Type B pancreatic cell (in vitro differentiated cells): Measurements from ENCODE around the gene PIK3C3. TPM values are rescaled to one million over a fixed set of nuclear protein-coding genes. Genes with fewer than 3 reads are reported as not detected.

Experiments
- DNase-seq: peaks from one replicate; pipeline ENCODE4 v3.0.0; 2021; ENCODE audit warnings: mixed read lengths; ENCODE audit not compliant: unreplicated experiment; ENCODE audit errors: extremely low spot score
- H3K27ac Mint-ChIP-seq: 2 replicates; pipeline ENCODE4 v1.8.0; 2021; ENCODE audit warnings: mild to moderate bottlenecking, mixed read lengths
- H3K27me3 Mint-ChIP-seq: 2 replicates; pipeline ENCODE4 v1.8.0; 2021; ENCODE audit warnings: mixed read lengths
- H3K36me3 Mint-ChIP-seq: 2 replicates; pipeline ENCODE4 v1.8.0; 2021; ENCODE audit warnings: mixed read lengths
- H3K4me1 Mint-ChIP-seq: one replicate; pipeline ENCODE4 v1.8.0; 2021; ENCODE audit warnings: mixed read lengths; ENCODE audit not compliant: unreplicated experiment
- H3K4me3 Mint-ChIP-seq: 2 replicates; pipeline ENCODE4 v1.8.0; 2021; ENCODE audit warnings: mild to moderate bottlenecking, mixed read lengths
- H3K9me3 Mint-ChIP-seq: 2 replicates; pipeline ENCODE4 v1.8.0; 2021; ENCODE audit warnings: mixed read lengths
- total RNA-seq: library from RNA; stranded (reverse); gene quantifications from 2 replicates; pipeline ENCODE4 v1.2.1, GENCODE V29; 2021; ENCODE audit warnings: low replicate concordance
- TF ChIP-seq, protein P1 (sequence below): fragments of 200-600 bp; sonication (generic); conservative IDR thresholded peaks from 2 replicates; pipeline ENCODE4 v1.5.0; 2021; ENCODE audit warnings: antibody characterized with exemption, mild to moderate bottlenecking

Gene PIK3C3
- total RNA-seq, 1 donor from 2014 or later, result 58.6 TPM

DNA sequence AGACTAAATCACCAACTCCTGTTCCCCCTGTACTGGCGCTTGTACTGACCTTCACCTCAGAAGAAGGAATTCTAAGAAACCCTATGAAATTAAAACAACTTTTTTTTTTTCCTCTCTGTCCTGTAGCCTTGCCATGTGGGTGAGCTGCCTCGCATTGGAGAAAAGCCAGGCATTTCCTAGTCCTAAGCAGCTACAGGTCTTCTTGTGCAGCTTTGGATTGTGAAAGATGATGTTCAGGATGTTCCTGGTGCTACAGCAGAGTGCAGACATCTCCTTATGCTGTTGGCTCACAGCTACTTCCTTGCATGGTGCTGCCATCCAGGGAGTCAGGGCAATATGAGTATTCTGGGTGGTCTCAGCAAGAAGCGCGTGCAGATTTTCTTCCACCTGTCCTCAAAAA is 11.9 kb downstream of the PIK3C3 start:
- peaks cover 33% of the 10 kb centered on the region for H3K36me3 Mint-ChIP-seq
- TF ChIP-seq, protein P1, sequence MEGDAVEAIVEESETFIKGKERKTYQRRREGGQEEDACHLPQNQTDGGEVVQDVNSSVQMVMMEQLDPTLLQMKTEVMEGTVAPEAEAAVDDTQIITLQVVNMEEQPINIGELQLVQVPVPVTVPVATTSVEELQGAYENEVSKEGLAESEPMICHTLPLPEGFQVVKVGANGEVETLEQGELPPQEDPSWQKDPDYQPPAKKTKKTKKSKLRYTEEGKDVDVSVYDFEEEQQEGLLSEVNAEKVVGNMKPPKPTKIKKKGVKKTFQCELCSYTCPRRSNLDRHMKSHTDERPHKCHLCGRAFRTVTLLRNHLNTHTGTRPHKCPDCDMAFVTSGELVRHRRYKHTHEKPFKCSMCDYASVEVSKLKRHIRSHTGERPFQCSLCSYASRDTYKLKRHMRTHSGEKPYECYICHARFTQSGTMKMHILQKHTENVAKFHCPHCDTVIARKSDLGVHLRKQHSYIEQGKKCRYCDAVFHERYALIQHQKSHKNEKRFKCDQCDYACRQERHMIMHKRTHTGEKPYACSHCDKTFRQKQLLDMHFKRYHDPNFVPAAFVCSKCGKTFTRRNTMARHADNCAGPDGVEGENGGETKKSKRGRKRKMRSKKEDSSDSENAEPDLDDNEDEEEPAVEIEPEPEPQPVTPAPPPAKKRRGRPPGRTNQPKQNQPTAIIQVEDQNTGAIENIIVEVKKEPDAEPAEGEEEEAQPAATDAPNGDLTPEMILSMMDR, result no peak
- H3K27ac Mint-ChIP-seq, result no peak overlapping the region
- H3K27me3 Mint-ChIP-seq, result no peaks in the 10 kb centered on the region
- H3K4me3 Mint-ChIP-seq, result no peak overlapping the region
- peaks cover 16% of the 10 kb centered on the region for H3K4me1 Mint-ChIP-seq
- no peaks in the 10 kb centered on the region for H3K9me3 Mint-ChIP-seq
- DNase-seq, result no peak

- H3K9me3 Mint-ChIP-seq, result no peaks in the 10 kb centered on the region
- no peak overlapping the region for H3K27ac Mint-ChIP-seq
- H3K4me3 Mint-ChIP-seq, result no peak overlapping the region
- peaks cover 30% of the 10 kb centered on the region for H3K36me3 Mint-ChIP-seq
- no peaks in the 10 kb centered on the region for H3K27me3 Mint-ChIP-seq
- TF ChIP-seq, protein P1, result no peak
- peaks cover 16% of the 10 kb centered on the region for H3K4me1 Mint-ChIP-seq
- DNase-seq, result no peak
Observed at GRCh38 chr18:41967680-41968079, 12.6 kb downstream of the PIK3C3 start.

DNA sequence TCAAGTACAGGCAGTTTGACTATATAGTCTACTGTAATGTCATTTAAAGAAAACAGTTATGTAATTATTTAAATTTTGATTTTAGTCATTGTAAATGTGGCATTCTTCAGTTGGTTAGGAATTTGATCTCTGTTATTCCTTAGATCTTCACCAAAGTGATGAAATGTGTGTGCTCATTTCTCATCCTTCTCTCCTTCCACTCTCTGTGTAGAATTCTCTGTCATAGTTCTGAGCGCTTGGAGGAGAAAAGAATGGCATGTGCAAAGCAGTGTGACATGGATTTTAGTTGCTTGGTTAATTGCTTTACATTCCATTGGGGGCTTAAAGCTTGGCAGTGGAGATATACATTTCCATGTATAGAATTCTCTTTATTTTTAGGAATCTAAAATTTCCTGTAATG is 14.8 kb downstream of the PIK3C3 start:
- H3K4me1 Mint-ChIP-seq, result peaks cover 20% of the 10 kb centered on the region
- H3K36me3 Mint-ChIP-seq, result peaks cover 25% of the 10 kb centered on the region
- H3K9me3 Mint-ChIP-seq, result no peaks in the 10 kb centered on the region
- TF ChIP-seq, protein P1, result no peak
- H3K27me3 Mint-ChIP-seq, result no peaks in the 10 kb centered on the region
- no peak overlapping the region for H3K4me3 Mint-ChIP-seq
- no peak overlapping the region for H3K27ac Mint-ChIP-seq
- DNase-seq, result no peak

DNA sequence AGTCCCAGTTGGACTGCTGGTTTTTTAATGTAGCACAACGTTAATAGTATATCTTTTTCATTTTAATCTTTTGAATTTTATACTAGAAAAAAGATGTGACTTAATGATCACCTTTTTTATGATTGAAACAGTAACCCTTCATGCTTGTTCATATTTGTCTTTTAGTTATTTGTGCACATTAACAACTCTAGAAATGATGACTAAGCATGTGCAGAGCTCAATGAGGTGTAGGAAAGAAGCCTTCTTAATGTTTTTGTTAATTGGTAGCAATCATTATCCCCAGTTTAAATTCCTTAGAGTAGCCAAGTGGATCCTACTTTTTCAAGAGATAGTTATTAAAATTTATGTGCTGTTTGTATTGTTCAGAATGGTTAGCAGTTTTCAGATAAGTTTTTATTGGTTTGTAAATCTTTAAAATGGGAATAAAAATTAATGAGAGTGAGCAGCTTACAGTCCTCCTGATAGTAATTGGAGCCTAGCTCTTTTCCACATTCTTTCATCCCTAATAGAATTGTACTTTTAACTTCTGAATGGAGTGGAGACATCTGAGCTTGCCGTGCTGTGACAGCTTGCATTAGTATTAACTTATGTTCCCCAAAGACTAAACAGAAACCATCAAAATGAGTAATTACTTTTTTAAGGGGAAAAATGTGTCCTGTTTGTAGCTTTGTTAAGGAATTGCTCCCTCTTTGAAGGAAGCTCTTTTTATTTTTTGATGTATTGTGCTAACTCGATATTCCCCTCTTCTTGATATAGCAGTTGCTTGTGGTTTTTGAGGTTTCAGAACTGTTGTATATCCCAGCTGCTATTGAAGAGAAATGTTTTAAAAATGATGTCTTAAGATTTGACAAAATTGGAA is 17.3 kb downstream of the PIK3C3 start:
- Mint-ChIP-seq H3K4me3 (no peak overlapping the region), H3K27ac (no peak overlapping the region), H3K36me3 (peaks cover 32% of the 10 kb centered on the region), H3K27me3 (no peaks in the 10 kb centered on the region), H3K4me1 (peaks cover 22% of the 10 kb centered on the region), H3K9me3 (no peaks in the 10 kb centered on the region)
- TF ChIP-seq, protein P1, result no peak
- no peak for DNase-seq

- H3K9me3 Mint-ChIP-seq, result no peaks in the 10 kb centered on the region
- peaks cover 15% of the 10 kb centered on the region for H3K4me1 Mint-ChIP-seq
- H3K27me3 Mint-ChIP-seq, result no peaks in the 10 kb centered on the region
- no peak overlapping the region for H3K27ac Mint-ChIP-seq
- H3K4me3 Mint-ChIP-seq, result no peak overlapping the region
- H3K36me3 Mint-ChIP-seq, result peaks cover 26% of the 10 kb centered on the region
- TF ChIP-seq, protein P1, result no peak
- no peak for DNase-seq
Observed at GRCh38 chr18:41973983-41974382, 18.9 kb downstream of the PIK3C3 start.
